NOMO-1 treated with dmso at 0.1 percent for 144 hours (cell line): ENCODE results near the gene RGMA.
A peak's percentile ranks its signal among the peaks of the same experiment; 100 is the strongest.

ENCODE experiments used
- DNase-seq: peaks from one replicate; lab custom pipeline; 2025; ENCODE audit not compliant: unreplicated experiment; lab: John Stamatoyannopoulos, UW

The RGMA gene

GRCh38 chr15:93102211-93102610 is 13.2 kb upstream of the RGMA start:
- no peak for DNase-seq

GRCh38 chr15:93093765-93094164 is 4.8 kb upstream of the RGMA start:
- DNase-seq = no peak

GRCh38 chr15:93091465-93091864 is 2.5 kb upstream of the RGMA start:
- no peak for DNase-seq

- no peak for DNase-seq
These were observed 805 bp upstream of the RGMA start for GRCh38 chr15:93089727-93090305.

- DNase-seq = no peak
These were observed 621 bp downstream of the RGMA start for GRCh38 chr15:93088200-93088980.

- peak; percentile 51 for DNase-seq
These were observed 1.2 kb downstream of the RGMA start for GRCh38 chr15:93087825-93088199.

- no peak for DNase-seq
These were observed 2.2 kb downstream of the RGMA start for GRCh38 chr15:93086791-93087190.

GRCh38 chr15:93085692-93086091 is 3.3 kb downstream of the RGMA start:
- no peak for DNase-seq

GRCh38 chr15:93082861-93083260 is 6.2 kb downstream of the RGMA start:
- DNase-seq = no peak

GRCh38 chr15:93081399-93081798 is 7.6 kb downstream of the RGMA start:
- DNase-seq = no peak

- no peak for DNase-seq
These were observed 8.6 kb downstream of the RGMA start for GRCh38 chr15:93080451-93080850.

- DNase-seq = no peak
These were observed 12.1 kb downstream of the RGMA start for GRCh38 chr15:93076875-93077274.

- no peak for DNase-seq
These were observed 12.8 kb downstream of the RGMA start for GRCh38 chr15:93076217-93076616.

GRCh38 chr15:93074599-93074998 is 14.4 kb downstream of the RGMA start:
- no peak for DNase-seq

- no peak for DNase-seq
These were observed 15.5 kb downstream of the RGMA start for GRCh38 chr15:93073465-93073952.

GRCh38 chr15:93072411-93073394 is 16.3 kb downstream of the RGMA start:
- DNase-seq = no peak

- no peak for DNase-seq
These were observed 17.0 kb downstream of the RGMA start for GRCh38 chr15:93072011-93072410.

- DNase-seq = no peak
These were observed 17.5 kb downstream of the RGMA start for GRCh38 chr15:93071469-93071936.

GRCh38 chr15:93070551-93071296 is 18.3 kb downstream of the RGMA start:
- DNase-seq = no peak

- DNase-seq = no peak
These were observed 18.9 kb downstream of the RGMA start for GRCh38 chr15:93070132-93070531.
